Activated CD8-positive, alpha-beta memory T cell treated with anti-CD3 and anti-CD28 coated beads for 4 hours (primary cell): ENCODE data around the gene AHRR.
"Not testable (repeated sequence)": the region's sequence is repeated elsewhere in the genome, so short reads cannot be mapped to it uniquely, and the experiment has no call there.

Experiments used
- DNase-seq, 2 donors: peaks; one replicate each; pipeline ENCODE4 v3.0.0-alpha.2; 2020; ENCODE audit warnings: low read depth in 2 of 2

The AHRR gene

DNA sequence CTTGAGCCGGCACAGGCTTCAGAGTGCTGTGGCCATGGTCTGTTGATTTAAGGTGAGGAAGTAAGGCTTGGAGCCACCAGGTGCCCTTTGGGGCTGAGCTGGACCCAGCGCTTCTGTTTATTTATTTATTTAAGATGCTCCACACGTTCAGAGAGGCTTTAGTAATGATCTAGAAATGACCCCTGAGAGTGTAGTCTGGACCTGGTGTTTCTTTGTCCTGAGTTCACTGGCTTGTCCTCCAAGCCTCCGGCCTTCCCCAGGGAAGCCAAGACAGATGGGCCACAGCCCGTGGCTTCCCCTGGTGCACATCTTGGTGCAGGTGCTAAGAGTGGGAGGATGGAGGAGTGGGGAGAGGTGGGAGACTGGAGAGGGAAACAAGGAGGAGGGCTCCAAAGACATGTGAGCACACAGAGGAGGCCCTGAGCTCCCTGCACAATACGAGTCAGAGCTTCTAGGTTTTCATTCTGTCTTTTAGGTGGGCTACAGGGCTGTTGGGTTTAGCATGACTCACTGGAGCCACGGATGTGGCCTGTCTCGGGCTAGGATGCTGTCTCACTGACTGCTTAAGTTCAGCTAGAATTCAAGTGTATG is 56.9 kb downstream of the AHRR start:
- DNase-seq = peak in 1 of 2 donors; percentile 39

DNA sequence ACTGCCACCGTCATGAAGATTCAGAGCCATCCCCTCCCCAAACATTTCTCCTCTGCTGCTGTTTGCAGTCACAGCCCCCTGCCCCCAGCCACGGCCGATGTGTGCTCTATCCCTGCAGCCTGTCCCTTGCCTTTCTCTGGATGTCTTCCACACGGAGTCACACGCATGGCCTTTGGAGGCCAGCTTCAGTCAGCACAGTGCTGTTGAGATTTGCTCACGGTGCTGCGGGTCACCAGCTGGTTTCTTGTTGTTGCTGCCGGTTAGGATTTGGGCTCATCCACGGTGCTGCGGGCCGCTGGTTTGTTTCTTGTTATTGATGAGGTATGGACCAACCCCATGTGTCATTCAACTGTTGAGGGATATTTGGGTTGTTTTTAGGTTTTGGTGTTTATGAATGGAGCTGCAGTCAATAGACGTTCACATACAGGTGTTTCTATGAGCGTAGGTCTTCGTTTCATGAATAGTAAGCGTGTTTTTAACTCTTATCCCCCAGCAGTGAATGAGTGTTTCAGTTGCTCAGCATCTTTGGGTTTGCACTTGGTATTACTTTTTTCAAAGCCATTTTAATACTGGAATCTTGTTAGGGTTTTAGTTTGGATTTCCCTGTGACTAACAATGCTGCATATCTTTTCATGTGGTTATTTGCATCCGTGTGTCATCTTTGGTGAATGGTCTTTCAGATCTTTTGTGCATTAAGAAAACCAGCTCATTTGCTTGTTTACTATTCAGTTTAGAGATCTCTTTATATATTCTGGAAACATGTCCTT is 57.6 kb downstream of the AHRR start:
- no peak for DNase-seq

DNA sequence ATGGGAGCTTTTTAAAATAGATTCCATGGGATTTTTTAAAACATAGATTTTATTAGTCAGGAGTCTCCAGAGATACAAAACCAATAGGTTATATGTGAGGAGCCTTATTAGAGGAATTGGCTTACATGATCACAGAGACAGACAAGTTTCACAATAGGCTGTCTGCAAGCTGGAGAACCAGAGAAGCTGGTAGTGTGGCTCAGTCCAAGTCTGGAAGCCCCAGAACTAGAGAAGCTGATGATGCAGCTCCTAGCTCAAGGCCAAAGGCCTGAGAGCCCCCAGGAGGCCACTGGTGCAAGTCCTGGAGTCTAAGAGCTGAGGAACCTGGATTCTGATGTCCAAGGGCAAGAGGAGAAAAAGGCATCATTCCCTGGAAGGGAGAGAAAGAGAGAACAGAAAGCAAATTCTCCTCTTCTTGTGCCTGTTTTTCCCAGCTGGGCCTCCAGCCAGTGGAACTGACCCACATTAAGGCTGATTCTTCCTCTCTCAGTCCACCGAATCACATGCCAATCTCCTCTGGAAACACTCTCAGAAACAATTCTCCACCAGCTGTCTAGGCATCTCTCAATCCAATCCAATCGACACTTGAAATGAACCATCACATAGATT is 59.3 kb downstream of the AHRR start:
- no peak for DNase-seq

DNA sequence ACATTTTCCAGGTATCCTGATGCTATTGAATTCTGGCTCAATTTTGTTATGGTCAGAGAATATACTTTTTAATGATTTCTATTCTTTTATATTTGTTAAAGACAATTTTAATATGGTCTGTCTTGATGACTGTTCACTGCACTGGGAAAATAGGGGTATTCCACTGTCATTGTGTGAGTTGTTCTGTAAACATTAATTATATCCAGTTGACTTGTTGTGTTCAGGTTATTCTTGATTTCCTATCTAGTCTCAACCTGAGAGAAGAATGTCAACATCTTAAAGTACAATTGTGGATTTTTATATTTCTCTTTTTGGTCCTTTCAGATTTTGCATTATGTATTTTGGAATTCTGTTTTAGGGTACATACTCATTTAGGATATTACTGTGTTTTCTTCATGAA is 61.6 kb downstream of the AHRR start:
- DNase-seq = no peak

DNA sequence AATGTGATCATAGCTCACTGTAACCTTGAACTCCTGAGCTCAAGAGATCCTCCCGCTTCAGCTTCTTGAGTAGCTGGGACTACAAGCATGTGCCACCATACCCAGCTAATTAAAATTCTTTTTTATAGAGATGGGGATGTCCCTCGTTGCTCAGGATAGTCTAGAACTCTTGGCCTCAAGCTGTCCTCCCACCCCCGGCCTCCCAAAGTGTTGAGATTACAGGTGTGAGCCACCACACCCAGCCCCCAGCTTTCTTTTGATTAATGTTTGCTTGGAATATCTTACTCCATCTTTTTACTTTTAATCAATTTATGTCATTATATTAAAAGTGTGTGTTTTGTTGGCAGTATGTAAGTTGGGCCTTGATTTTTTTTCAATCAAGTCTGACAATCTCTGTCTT is 62.1 kb downstream of the AHRR start:
- DNase-seq = no peak

DNA sequence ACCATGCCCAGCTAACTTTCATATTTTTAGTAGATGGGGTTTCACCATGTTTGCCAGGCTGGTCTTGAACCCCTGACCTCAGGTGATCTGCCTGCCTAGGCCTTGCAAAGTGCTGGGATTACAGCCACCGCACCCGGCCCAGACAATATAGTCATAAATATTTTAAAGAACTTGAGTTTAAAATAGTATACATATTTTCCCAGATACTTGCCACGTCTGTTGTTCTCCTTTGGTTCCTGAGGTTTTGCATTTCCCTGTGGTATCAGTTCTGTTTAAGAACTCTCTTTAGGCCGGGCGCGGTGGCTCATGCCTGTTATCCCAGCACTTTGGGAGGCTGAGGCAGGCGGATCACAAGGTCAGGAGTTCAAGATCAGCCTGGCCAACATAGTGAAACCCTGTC is 63.1 kb downstream of the AHRR start:
- not testable (repeated sequence) for DNase-seq

DNA sequence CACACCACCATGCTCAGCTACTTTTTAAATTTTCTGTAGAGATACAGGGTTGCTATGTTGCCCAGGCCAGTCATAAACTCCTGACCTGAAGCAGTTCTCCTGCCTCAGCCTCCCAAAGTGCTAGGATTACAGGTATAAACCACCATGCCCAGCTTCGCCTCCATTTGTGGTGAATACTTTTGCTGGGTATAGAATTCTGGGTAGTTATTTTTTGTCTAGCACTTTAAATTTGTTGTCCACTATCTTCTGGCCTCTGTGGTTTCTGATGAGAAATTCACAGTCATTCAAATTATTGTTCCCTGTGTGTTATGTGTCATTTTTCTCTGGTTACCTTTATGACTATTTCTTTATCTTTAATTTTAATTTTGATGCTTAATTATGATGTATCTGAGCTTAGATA is 63.8 kb downstream of the AHRR start:
- no peak for DNase-seq

DNA sequence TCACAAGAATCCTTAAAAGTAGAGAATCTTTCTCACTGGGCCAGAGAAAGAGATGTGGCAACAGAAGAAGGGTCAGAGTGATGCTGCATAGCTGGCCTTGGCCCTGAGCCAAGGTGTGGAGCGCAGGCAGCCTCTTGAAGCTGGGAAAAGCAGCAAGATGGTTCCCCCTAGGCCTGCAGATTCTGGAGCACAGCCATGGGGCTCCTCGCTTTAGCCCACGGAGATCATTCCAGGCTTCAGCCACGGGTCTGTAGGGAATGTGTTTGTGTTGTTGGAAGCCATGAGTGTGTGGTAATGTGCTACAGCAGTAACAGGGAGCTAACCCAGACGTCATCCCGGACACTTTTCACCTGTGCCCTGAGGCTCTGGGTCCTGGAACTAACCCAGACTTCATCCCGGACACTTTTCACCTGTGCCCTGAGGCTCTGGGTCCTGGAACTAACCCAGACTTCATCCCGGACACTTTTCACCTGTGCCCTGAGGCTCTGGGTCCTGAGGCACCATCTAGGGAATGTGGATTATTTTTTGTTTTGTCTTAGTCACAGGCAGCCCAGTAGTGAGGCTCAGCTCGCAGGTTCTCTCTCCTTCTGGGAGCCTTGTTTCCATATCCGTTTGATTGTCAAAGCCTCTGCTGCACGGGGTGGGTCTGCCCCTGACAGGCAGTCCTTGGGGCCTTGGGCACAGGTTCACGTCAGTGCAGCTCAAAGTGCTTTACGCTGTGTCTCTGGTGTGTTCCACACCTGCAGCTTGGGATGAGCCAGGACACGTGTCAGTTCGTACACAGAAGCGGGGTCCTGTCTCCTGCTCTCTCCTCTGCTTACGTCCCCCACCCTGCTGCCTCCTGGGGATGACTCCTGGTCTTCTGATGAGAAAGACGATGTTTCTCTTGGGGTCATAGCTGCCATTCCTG is 65.2 kb downstream of the AHRR start:
- no peak for DNase-seq

DNA sequence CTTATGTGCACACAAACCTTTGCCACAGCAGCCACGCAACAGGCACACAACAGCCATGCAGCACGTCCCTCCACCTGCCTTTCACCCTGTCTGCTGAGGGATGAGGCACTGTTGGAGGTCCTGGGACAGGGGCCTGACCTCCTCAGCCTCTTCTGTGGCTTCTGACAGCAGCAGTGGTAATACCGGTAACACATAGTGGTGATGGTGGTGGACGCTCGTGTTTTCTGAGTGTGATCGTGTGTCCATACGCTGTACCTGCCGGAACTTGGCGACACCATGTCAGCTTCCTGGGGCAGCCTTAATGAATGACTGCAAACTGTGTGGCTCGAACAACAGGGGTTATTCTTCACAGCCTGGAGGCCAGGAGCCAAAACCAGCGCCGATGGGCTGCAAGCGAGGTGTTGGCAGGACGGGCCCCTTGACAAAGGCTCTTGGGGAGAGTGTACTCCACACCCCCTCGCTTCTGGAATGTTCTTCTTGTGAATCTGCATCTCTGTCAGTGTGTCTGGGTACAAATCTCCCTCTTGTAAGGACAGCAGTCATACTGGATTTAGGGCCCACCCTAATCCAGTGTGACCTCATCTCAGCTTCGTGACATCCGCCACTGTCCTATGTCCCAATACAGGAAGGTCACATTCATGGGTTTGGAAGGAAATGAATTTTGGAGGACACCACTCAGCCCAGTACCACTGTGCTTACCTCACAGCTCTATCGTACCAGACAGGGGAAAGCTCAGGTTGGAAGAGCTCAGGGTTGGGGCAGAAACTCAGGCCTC is 66.2 kb downstream of the AHRR start:
- DNase-seq = no peak

DNA sequence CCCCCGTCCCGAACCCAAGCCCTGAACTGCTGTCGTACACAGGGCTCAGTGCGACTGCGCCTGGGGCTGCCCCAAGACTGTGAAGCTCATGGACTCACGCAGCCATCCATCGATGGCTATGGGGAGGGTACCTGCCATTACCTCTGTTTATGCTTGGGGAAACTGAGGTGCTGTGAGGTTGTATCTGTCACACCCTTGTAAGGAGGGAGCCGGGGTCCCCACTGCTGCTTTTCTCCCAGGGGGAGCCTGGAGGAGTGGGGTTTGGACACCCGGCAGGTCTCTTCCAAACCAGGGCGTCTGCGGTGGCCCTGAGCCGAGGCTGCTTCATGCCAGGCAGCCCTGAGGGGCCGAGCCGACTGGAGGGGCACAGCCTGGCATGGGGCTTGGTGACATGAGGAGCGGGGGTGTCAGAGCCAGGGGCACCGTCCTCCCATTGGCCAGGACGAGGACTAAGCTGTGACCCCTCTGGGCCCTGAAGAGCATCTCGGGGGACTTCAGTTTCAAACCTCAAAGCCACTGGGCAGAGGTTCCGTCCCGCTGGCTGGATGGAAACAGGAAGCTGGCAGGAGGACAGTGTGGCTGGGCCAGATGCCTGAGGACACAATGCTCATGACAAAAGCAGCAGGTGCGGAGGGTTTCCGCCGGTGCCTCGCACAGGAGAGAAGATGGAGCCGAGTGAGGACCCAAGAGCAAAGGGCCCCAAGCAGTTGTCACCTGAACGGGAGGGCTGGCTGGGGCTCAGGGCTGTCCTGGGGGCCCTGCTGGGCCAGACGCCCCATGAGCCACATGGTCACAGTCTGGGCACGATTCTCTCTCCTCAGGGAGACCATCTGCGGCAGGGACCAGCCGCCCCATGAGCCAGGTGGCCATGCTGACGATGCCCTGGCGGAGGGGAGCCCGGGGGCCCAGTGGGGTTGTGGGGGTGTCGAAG is 67.0 kb downstream of the AHRR start:
- no peak for DNase-seq

DNA sequence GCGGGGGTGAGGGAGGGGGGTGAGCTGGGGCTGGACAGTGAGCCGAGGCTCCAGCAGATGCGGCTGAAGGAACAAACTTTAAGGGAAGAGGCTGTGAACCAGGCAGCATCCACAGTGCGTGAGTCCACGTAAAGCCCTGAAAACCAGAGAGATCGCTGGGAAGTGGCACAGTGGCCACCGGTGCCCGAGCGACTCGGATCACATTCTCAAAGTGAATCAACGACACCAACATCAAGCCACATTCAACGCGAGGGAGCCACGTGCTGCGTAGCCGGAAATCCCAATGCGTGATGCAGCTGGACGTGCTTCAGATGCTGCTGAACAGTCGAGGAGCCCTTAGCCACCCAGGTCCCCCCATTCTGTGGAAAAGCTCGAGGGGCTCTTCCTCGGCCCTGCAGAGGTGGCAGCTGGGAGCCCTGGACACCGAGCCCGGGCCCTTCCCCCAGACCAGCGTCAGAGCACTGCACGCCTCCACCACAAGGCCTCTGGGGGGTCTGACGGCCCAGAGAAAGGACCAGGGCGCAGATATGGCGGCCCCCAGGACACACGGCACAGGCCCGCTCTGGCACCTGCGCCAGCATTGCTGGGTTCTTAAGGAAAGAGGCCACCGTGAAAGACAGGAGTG is 67.8 kb downstream of the AHRR start:
- DNase-seq = no peak

DNA sequence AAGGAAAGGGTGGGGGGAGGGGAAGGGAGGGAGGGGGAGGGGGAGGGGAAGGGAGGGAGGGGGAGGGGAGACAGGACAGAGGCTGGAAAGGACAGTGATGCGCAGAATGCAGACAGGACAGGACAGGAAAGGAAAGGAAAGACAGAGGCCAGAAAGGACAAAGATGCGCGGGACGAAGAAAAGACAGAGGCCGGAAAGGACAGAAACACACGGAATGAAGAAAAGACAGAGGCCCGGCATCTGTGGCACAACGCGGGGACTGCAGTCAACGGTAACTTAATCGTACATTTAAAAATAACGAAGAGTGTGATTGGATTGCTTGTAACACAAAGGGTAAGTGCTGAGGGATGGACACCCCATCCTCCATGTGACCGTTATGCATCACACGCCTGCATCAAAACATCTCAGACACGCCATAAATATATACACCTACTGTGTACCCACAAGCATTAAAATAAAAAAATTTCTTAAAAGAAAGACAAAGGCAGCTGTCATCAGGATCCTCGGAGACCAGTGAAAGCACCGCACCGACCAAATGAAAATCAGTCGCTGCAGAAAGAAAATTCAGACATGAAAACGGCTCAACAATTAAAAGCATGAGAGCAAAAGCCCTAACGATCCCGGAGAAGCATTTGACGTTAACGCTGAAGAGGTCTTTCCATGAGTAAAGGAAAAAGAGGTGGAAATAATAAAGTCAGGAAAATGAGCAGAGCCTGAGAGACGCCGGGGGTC is 68.5 kb downstream of the AHRR start:
- no peak for DNase-seq

DNA sequence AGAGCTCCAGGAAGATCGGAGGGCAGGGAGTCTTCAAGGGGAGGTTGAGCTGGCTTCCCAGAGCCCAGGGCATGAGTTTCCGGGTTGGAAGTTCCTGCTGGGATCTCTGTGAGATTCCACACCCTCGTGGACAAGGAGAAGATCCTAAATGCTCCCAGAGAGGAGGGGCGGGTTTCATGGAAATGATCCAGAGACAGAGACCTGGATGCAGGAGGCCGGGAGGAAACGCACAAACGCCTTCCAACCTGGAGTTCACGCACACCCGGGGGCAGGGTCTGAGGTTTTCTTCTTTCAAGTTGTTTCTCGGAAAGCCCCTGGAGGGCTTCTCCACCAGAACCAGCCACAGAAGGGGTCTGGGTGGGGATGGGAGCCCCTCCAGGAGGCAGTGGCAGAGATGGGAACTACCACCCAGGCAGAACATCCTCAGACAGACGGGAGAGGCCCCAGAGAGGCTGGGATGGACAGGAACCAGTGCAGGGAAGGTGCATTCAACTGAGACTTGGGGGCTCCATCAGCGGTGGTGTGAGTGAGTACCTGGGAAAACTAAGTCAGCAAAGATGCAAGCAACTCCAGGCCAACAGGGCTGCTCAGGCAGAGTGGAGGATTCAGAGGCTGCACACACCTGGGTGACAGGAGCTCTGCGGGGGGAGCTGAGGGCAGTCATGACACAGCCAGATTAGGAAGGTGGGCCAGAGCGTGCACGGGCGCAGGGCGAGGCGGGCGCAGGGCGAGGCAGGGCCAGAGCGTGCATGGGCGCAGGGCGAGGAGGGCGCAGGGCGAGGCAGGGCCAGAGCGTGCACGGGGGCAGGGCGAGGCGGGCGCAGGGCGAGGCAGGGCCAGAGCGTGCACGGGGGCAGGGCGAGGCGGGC is 69.3 kb downstream of the AHRR start:
- no peak for DNase-seq

DNA sequence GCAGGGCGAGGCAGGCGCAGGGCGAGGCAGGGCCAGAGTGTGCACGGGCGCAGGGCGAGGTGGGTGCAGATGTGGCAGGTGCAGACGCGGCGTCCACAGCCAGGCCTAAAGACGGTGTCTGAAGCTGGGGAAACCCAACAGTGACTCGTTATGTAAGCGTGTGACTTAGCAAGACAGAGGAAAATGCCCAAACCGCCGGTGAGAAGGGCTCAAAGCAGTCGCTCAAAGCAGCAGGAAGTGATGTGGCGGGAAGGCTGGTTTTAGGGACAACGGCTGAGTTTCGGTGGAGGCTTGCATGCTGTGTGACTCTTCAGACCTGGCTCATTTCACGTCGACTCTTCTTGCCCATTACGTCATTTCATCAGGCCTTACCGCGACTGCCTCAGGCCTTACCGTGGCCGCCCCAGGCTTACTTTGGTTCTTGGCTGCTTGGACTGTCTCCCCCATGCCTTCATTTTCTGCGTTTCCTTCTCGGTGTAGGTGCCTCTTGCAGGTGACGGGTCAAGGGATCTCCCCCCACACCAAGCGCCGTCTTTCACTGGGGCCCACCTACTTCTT is 71.0 kb downstream of the AHRR start:
- peak; percentile 51 to 65 for DNase-seq

DNA sequence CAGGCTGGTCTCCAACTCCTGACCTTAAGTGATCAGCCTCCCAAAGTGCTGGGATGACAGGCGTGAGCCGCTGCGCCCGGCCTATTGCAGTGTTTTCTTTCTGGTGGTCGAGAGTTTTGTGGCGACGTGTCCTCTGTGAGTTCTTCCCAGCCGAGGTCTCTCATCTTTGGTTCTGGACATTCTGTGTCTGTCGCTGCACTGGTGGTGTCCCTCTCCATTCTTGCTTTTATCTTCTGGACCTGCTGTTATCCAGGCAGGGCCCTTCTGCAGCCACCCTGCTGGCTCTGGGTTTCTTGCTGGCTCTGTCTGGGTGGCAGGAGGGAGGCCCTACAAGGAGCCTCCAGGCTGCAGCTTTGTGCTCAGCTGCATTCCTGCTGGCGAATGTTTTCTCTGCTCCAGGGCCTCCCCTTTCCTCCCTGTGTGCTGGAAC is 72.3 kb downstream of the AHRR start:
- no peak for DNase-seq

DNA sequence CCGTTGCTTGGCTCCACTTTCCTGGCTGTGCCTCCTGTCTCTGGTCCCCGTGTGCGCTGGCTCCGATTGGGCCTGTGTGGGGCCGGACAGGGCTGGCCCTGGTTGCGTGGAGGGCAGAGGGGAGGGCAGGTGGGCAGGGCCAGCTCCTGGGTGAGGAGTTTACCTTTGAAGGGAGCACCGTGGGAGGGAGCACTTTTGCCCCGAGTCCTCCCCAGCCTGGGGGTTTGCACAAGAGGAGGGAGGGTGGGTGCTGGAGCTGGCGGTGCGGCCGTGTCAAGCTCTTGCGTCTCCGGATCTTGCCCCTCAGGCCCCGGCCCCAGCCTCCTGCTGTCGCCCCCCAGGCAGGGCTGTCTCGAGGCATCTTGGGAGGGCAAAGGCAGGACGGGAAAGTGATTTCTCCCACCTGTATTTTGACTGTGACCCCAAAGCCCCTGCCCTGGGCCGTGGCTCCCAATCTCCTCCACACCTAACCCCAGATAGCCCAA is 73.2 kb downstream of the AHRR start:
- DNase-seq = no peak

DNA sequence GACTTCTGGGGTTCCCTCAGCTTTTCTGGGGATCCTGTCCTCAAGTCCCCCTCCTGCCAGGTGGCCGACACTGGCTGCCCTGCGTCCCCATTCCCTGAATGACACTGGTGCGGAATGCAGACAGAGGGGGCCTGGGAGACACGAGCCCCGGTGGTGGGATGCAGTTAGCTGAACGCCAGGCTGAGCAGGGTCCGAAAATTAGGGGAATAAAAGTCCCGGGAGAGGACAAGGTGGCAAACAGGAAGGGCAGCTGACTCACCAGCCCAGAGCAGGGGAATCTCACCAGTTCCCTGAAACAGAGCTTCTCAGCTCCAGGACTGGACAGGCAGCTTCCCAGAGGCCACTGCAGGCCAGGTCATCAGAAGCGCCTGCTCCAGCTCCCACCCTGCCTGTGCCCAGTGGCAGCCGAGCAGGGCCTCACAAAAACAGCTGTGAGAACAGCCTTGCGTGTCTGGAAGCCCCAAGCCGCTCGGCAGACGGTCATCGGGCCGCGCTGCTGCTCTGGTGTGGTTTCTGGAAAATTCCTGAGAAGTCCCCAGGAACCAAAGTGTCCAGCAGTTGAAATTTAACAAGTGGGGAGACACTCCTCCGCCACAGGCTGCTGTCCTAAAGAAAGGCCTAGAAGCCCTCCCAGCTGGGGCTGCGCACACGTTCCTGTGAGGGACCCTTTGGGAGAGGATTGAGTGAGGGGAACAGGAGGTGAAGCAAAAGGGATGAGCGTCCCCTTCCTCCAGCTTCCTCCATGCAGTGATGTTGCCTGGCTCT is 73.8 kb downstream of the AHRR start:
- no peak for DNase-seq
